Stimulated activated CD8-positive, alpha-beta memory T cell treated with anti-CD3 and anti-CD28 coated beads, Interleukin-12 subunit alpha, Interleukin-12 subunit beta, amount 100 ng/mL, for 4 hours (primary cell): ENCODE measurements around the gene ING3.

Experiments
- DNase-seq: peaks from one replicate; pipeline ENCODE4 v3.0.0-alpha.2; 2020; ENCODE audit warnings: low read depth

Gene ING3

DNA sequence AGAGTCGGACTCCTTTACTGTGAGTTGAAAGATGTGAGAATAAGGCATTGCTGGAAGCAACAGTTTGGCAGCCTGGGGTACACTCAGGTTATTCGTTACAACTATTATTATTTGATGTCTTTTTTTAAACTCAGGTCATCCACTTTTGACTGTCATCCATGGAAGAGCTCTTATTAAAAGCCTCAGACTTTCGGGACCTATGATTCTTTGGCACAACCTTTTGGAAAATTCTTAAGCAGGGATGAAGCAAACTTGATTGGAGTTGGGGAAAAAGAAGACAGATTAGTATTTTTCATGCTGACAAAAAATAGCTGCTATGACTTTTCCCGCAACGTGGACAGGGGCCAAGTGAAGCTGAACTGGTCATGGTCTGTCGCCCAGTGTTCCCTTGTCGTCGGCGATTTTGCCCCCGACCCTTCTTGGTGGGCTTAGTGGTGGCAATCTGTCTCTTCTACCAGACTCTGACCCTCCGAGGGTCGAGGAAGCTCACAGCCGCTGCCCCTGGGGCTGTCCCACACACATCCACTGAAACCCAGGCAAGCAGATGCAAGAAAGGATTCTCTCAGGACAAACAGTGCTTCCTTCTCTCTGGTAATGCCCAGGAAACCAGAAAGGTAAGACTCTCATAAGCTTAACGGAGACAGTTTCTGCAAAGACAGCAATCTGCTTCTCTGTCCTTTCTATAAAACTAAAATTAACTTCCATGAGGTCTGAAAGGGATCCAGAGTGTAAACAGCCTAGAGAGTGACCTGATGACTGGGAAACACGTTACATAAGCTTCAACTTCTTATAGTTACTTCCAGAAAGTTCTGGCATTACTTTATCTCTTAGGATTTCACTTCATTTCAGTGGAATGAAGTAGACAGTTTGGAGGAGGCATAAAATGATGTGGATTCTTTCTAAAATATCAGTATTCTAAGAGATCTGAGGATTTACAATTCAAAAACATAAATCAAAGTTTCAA lies 39.0 kb downstream of the ING3 start:
- DNase-seq: no peak

DNA sequence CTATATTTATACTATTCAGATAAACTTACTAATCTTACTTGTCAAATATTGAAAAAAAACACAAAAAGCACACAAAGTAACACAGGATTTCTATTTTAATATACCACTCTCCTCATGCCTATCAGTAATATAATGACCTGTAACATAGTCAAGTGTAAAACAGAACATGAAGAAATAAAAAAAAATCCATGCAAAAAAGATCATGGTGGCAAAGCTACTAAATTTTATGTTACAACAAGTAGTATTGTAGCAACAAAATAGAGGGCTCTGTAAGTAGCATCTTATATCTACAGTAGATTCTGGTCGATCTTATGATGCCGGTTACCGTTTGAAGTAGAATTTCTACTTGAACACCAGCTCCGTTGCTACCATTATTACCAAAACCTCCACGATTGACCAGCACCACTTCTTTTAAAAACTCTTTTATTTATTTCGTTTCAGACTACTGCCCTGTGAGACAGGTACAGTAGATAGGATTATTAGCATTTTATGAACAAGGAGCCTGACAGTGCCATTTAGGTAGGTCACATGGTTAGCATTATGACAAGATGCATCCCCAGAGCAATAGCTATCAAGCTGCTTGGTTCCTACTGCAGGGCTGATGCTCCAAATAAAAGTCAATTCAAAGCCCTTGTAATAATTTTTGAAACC lies 40.0 kb downstream of the ING3 start:
- DNase-seq: no peak

- no peak for DNase-seq
Measured at GRCh38 chr7:120991161-120991560, 40.6 kb downstream of the ING3 start.

GRCh38 chr7:120991581-120991980 lies 41.0 kb downstream of the ING3 start:
- DNase-seq: no peak

DNA sequence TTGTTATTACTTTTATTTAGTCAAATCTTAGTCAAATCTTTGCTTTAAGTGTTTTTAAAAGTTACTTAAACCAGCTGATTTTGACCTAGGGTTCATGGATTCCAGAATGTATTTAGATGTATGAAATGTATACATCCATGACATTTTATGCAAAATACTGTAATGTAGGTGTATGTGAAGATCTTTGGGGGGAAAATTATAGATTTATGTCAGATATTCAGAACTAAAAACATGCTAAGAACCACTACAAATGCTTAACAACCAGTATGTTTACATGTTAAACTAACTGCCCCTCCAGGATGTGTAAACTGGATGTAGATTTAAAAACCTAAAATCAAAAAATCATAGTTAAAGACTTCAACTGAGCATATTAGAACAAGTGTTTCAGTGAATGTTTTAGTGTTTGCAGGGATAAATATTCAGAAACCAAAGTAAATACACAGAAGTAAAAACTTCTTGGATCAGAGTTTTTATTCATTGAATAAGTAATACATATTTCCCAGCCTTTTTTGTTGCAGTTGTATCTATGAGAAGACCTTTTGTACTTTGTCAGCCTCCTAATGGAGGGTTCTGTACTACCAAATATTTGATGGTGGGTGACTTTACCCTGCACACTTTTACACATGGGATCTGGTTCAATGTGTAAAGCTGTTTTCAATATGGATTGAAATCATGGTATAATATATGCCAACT lies 41.8 kb downstream of the ING3 start:
- DNase-seq: no peak

- no peak for DNase-seq
Measured at GRCh38 chr7:120992965-120993494, 42.5 kb downstream of the ING3 start.

DNA sequence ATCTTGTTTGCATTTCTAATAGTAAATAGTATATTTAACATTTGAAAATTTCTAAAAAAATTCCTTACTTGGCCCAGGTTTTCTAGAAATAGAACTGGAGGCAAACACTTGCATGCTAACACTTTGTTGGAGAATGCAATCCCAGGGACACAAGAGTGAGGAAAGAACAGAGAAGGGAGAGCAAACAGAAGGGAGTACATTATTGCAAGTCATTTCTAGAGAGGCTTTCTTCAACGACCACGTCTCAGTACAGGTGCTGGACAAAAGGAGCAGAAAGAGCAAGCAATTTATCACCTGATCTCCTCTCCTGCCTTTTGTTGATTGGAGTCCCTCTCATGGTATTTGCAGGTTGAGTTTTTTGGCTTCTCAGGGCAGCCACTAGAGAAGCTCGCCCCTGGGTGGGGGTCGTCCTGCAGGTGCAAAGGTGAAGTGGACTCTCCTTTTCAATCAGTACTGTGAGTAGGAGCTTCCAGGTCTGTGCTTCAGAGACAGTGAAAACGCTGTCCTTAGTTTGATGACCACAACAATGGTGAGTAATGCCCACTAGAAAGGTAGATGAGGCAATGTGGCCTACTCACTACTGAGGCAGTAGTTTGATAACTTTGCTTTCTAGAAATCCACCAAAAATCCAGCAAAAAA lies 43.1 kb downstream of the ING3 start:
- DNase-seq: no peak

DNA sequence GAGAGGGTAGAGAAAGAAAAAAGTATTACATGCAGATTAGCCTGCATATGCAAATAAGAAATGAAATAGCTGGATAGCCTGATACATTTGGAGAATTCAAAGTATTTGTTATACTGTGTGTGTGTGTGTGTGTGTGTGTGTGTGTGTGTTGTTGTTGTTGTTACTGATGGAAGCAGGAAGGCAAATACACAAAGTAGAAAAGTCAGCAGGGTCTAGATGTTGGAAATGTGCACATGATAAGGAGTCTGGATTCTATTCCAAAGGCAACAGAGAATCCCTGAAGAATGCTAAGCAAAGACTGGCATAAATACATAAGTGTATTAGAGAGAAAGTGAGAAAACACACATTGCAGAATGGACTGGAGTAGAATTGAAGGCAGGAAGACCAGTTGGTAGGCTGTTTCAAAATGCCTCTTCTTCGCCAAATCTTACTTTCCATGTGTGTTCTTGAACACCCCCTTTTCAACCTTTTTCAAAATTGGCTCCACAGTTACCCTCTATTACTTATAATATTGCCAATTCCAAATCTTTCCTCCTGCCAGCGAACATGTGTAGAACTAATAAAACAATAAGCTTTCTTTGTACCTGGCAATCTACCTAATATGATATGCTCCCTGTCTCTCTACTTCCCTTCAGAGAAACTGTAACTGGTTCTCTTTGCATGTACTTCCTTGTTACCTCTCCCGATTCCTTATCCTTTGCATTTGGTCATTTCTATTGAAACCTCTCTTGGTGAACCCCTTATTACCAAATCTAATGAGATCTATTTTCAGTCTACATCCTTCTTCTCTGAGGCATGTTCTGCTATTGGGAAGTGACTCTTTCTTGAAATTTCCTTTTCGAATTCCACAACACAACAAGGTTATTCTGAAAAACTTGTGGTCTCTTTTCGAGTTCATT lies 44.2 kb downstream of the ING3 start:
- DNase-seq: no peak

DNA sequence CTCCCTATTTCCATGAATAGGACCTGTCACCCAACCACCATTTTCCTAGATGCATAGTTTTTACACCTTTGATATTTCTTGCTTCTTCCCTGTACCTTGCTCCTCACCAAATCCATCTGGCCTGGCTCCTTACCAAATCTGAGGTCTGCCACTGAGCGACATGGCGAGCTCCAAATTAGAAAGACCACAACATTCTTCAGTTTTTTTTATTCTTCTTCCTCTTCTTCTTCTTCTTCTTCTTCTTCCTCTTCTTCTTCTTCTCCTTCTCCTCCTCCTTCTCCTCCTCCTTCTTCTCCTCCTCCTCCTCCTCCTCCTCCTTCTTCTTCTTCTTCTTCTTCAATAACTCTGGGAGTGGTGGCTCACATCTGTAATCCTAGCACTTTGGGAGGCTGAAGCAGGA lies 45.1 kb downstream of the ING3 start:
- DNase-seq: no peak

DNA sequence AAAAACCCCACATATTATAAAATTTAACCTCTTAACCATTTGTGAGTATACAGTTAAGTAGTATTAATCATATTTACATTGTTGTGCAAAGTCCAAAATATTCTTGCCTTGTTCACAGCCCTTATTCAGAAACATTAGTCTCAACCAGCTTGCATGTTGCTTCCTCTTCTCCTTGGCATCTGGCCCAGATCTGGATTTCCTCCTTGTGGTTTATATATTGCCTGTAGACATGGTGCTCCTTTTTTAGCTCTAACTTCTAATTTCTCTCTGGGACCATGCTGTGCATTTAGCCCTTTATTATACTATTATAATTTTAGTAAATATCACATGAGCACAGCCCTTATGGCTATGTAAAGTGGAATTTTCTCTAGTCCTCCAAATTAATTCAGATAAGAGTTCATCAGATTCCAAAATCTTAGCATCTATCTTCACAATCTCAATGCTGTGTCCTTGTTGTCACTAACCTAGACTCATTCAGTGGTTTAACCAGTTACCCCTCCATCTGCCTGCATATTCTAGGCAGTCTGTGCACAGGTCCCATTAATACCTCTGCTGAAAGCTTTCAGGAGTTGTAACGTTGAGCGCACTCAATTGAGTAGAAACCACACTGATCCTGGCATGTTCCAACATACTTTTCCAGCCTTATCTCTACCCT lies 45.9 kb downstream of the ING3 start:
- DNase-seq: no peak

DNA sequence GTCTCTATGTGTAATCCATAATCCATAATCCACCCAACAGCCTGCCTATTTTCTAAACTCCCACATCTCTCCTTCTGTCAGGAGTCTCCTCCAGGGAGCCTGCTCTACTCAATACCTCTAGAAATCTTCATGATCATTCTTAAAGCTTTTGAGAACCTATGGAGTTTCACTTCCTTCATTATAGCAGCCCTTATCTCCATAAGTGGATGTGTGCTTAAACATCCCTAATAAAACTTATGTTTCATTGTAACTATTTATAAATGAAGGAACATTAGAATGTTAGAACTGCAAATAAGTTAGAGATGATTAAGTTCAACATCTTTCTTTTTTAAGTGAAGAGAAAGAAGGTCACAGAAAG lies 46.4 kb downstream of the ING3 start:
- no peak for DNase-seq

DNA sequence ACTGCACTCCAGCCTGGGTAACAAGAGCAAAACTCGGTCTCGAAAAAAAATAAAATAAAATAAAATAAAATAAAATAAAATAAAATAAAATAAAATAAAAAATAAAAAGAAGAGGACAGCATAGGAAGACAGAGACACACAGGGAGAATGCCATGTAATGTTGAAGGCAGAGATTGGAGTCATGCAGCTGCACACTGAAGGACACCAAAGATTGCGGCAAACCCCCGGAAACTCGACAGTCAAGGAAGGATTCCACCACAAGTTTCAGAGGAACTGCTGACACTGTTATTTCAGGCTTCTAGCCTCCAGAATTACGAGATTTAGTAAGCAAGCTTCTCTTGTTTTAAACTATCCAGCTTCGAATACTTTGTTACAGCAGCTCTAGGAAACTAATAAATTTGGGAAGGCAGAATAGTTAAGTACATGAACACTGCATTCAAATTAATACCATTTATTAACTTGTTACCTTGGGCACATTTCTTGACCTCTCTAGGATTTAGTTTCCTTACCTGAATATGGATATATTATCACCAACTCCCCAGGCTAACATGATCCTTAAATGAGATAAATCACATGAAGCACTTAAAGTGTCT lies 47.4 kb downstream of the ING3 start:
- no peak for DNase-seq

DNA sequence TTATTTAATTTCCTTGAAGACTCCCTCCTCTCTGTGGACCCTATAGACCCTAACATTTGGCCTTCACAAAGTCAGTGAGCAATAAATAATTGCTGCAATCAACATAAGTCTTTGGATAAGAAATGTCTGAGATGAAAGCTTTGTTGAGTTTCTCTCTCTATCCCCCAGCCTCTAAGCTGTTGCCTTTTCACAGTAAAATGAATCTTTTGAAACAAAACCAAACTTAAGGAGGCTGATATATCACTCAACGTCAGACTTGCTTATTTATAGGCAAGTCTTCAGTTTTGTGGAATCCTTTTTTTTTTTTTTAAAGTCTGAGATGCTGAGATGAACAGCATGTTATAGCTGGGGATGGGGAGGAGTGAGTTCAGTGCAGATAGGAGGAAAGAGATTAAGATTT lies 47.9 kb downstream of the ING3 start:
- DNase-seq: no peak

GRCh38 chr7:120998996-120999565 lies 48.5 kb downstream of the ING3 start:
- DNase-seq: no peak

GRCh38 chr7:121000081-121000983 lies 49.8 kb downstream of the ING3 start:
- no peak for DNase-seq

DNA sequence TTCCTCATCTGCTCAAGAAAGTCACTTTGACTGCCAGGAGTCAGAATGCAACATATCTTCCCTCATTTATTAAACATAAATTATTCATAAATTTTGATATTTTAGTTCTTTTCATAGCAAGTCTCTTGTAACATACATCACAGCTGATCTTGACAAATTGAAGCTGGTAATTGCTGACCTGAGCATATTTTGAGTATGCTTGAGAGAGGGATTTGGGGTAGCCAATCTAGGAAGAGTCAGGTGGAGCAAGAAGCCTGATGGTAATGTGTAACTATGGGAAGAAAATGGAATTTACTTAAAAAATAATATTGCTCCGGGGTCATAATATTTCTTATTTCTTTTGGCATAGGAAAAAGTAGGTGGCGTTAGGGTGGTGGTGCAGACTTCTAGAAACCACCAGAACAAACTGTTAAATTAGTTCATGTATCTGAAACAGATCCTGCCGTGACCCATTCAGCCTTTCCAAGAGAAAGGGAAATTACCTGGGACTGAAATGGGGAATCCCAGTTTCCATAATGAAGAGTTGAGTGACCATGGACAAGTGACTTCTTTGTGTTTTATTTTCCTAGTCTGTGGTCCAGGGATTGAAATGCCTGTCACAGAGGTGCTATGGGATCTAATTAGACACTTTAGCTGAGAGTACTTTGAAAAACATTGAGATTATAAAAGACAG lies 50.8 kb downstream of the ING3 start:
- DNase-seq: no peak

GRCh38 chr7:121002048-121002756 lies 51.6 kb downstream of the ING3 start:
- no peak for DNase-seq
